ENCODE measurements around the gene MRPS5.
A peak's percentile ranks its signal among the peaks of the same experiment; 100 is the strongest.

MRPS5 gene

GRCh38 chr2:95087379-95087778 is 34.2 kb downstream of the MRPS5 start:
- DNase-seq (ENCODE audit: low read depth), result no peak

- no peak for DNase-seq (ENCODE audit: low read depth)
Observed at GRCh38 chr2:95086017-95086416, 35.6 kb downstream of the MRPS5 start.

GRCh38 chr2:95082477-95082876 is 39.1 kb downstream of the MRPS5 start:
- DNase-seq (ENCODE audit: low read depth), result no peak

- no peak for DNase-seq (ENCODE audit: low read depth)
Observed at GRCh38 chr2:95079199-95079683, 42.4 kb downstream of the MRPS5 start.

- no peak for DNase-seq (ENCODE audit: low read depth)
Observed at GRCh38 chr2:95077861-95078603, 43.6 kb downstream of the MRPS5 start.

GRCh38 chr2:95077530-95077825 is 44.1 kb downstream of the MRPS5 start:
- DNase-seq (ENCODE audit: low read depth), result no peak

- peak; percentile 85 for DNase-seq (ENCODE audit: low read depth)
Observed at GRCh38 chr2:95076705-95077529, 44.7 kb downstream of the MRPS5 start.

GRCh38 chr2:95075440-95076132 is 46.0 kb downstream of the MRPS5 start:
- no peak for DNase-seq (ENCODE audit: low read depth)

GRCh38 chr2:95074663-95075439 is 46.8 kb downstream of the MRPS5 start:
- DNase-seq (ENCODE audit: low read depth), result peak; percentile 39

- no peak for DNase-seq (ENCODE audit: low read depth)
Observed at GRCh38 chr2:95073856-95074662, 47.5 kb downstream of the MRPS5 start.

GRCh38 chr2:95072424-95072823 is 49.2 kb downstream of the MRPS5 start:
- no peak for DNase-seq (ENCODE audit: low read depth)

GRCh38 chr2:95071856-95072255 is 49.8 kb downstream of the MRPS5 start:
- DNase-seq (ENCODE audit: low read depth), result no peak

- no peak for DNase-seq (ENCODE audit: low read depth)
Observed at GRCh38 chr2:95069465-95069864, 52.1 kb downstream of the MRPS5 start.

- no peak for DNase-seq (ENCODE audit: low read depth)
Observed at GRCh38 chr2:95068256-95068655, 53.4 kb downstream of the MRPS5 start.

GRCh38 chr2:95063086-95063958 is 58.3 kb downstream of the MRPS5 start:
- no peak for DNase-seq (ENCODE audit: low read depth)

- DNase-seq (ENCODE audit: low read depth), result no peak
Observed at GRCh38 chr2:95062242-95063085, 59.1 kb downstream of the MRPS5 start.

GRCh38 chr2:95061601-95062183 is 59.9 kb downstream of the MRPS5 start:
- no peak for DNase-seq (ENCODE audit: low read depth)

GRCh38 chr2:95061119-95061512 is 60.5 kb downstream of the MRPS5 start:
- no peak for DNase-seq (ENCODE audit: low read depth)

Data from activated T-cell treated with anti-CD3 and anti-CD28 coated beads for 48 hours (primary cell).